ENCODE data around the gene ZNF286A. TPM values are rescaled to one million over a fixed set of nuclear protein-coding genes. Genes with fewer than 3 reads are reported as not detected.
A peak's percentile ranks its signal among the peaks of the same experiment; 100 is the strongest.
"Not testable (repeated sequence)": the region's sequence is repeated elsewhere in the genome, so short reads cannot be mapped to it uniquely, and the experiment has no call there.

Gene ZNF286A
- total RNA-seq, 6 donors from 2014 or later = 10.0 to 23.5 (median 14.7) TPM

DNA sequence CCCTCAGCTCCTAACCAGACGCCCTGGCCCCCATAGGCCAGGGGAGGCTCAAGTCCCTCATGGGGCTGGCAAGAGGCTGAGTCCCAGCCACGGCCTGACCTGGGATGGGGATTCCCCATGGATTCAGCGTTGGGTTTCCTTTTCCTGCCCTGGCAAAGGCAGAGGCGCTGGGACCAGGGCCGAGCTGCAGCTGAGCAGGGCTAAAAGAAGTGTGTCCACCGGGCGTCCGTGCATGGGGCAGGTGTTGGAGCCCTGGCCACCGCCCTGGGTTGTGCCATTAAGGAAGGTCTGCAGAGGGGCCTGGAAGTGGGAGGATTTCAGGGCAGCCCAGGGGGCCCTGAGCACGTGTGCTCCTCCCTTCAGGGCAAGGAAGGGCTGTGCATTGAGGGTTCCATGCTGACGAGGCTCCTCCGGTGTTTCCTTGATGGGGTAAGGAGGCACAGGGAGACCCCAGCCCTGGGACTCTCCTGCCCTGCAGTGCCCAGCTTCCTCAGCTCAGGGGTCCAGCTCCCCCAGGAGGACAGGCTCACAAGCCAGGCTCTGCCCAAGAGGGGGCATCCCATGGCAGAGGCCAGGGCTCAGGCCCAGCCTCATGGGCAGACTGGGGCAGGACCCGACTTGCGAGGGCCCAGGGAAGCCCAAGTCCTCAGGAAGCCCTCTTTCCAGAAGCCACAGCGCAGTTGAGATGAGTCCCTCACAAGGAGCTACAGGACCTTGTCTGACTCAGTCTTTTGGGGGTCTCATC is 42.7 kb downstream of the ZNF286A start:
- peak in 1 of 2 donors; percentile 11 for ATAC-seq (ENCODE audit: low FRiP score in 2 of 2)
- 80 to 84% methylated on average over 2 to 11 of the region's 15 CpGs for WGBS, 2 donors
- Histone ChIP-seq H3K4me1 (peaks cover 0 to 6% (median 0%) of the 10 kb centered on the region in 4 donors), H3K27ac (no peak overlapping the region), H3K9me3 (no peaks in the 10 kb centered on the region), H3K36me3 (no peaks in the 10 kb centered on the region), H3K27me3 (no peaks in the 10 kb centered on the region), H3K4me3 (no peak overlapping the region)
- TF ChIP-seq POLR2AphosphoS5 (IDR thresholded peaks at IDR 0.05) (no peak), EP300 (IDR thresholded peaks at IDR 0.05) (no peak), CTCF (IDR thresholded peaks at IDR 0.05) (no peak), POLR2A (IDR thresholded peaks at IDR 0.05) (no peak)
- peak in 1 of 2 donors; percentile 51 for DNase-seq

- TF ChIP-seq CTCF (IDR thresholded peaks at IDR 0.05) = no peak
- TF ChIP-seq POLR2A (IDR thresholded peaks at IDR 0.05) = no peak
- TF ChIP-seq EP300 (IDR thresholded peaks at IDR 0.05) = no peak
- no peak for TF ChIP-seq POLR2AphosphoS5 (IDR thresholded peaks at IDR 0.05)
- Histone ChIP-seq H3K4me1 (peaks cover 0 to 6% (median 0%) of the 10 kb centered on the region in 4 donors), H3K9me3 (no peaks in the 10 kb centered on the region), H3K4me3 (no peak overlapping the region), H3K36me3 (no peaks in the 10 kb centered on the region), H3K27ac (no peak overlapping the region), H3K27me3 (no peaks in the 10 kb centered on the region)
- peak in 1 of 2 donors; percentile 9 for DNase-seq
- ATAC-seq (ENCODE audit: low FRiP score in 2 of 2) = no peak
- 94% methylated on average over 7 of the region's 7 CpGs; no CpG with 5 or more reads in 1 of the 2 donors for WGBS, 2 donors
Measured at GRCh38 chr17:15742921-15743320, 43.4 kb downstream of the ZNF286A start.

DNA sequence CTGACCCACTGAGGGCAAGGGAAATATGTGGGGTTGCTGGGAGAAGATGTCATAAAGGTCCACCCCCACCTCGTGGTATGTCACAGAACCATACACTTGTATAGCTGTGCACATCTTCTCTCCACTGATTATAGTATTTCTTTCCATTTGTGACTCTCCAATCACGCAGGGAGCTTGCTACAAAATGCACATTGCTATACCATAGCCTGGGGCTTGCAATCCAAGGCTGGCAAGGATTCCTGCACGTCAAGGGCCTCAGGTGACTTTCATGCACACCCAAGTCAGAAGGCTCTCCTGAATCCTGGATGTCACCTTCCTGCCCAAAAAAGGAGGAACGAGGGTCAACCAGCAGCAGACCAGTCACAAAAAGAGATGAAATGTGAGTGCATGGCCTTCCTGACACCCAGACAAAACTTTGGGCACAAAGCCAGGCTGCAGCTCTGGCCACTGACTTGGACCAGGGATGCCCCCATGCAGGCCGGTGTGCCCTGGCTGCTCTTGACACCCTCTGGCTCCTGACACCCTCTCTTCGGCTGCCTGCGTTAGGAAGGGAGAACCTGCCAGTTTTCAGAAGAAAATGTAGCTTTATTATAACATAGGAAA is 44.6 kb downstream of the ZNF286A start:
- H3K4me1 ChIP-seq = peaks cover 0 to 6% (median 0%) of the 10 kb centered on the region in 4 donors
- H3K36me3 ChIP-seq = no peaks in the 10 kb centered on the region
- no peaks in the 10 kb centered on the region for H3K27me3 ChIP-seq
- ATAC-seq (ENCODE audit: low FRiP score in 2 of 2) = no peak
- TF ChIP-seq CTCF (IDR thresholded peaks at IDR 0.05) (no peak), POLR2A (IDR thresholded peaks at IDR 0.05) (no peak), EP300 (IDR thresholded peaks at IDR 0.05) (no peak), POLR2AphosphoS5 (IDR thresholded peaks at IDR 0.05) (no peak)
- 68 to 74% methylated on average over 7 of the region's 7 CpGs for whole genome bisulfite sequencing, 2 donors
- no peak overlapping the region for H3K27ac ChIP-seq
- no peak for DNase-seq
- no peaks in the 10 kb centered on the region for H3K9me3 ChIP-seq
- no peak overlapping the region for H3K4me3 ChIP-seq

- no peaks in the 10 kb centered on the region for H3K36me3 ChIP-seq
- H3K4me3 ChIP-seq = no peak overlapping the region
- H3K27me3 ChIP-seq = no peaks in the 10 kb centered on the region
- peak in 1 of 2 donors; percentile 54 for DNase-seq
- H3K9me3 ChIP-seq = no peaks in the 10 kb centered on the region
- WGBS, 2 donors = 45 to 75% methylated on average over 2 of the region's 2 CpGs
- H3K27ac ChIP-seq = no peak overlapping the region
- peaks cover 0 to 6% (median 0%) of the 10 kb centered on the region in 4 donors for H3K4me1 ChIP-seq
- TF ChIP-seq POLR2AphosphoS5 (IDR thresholded peaks at IDR 0.05) (no peak), EP300 (IDR thresholded peaks at IDR 0.05) (no peak), CTCF (IDR thresholded peaks at IDR 0.05) (no peak), POLR2A (IDR thresholded peaks at IDR 0.05) (no peak)
- ATAC-seq (ENCODE audit: low FRiP score in 2 of 2) = no peak
Measured at GRCh38 chr17:15744885-15745284, 45.3 kb downstream of the ZNF286A start.

DNA sequence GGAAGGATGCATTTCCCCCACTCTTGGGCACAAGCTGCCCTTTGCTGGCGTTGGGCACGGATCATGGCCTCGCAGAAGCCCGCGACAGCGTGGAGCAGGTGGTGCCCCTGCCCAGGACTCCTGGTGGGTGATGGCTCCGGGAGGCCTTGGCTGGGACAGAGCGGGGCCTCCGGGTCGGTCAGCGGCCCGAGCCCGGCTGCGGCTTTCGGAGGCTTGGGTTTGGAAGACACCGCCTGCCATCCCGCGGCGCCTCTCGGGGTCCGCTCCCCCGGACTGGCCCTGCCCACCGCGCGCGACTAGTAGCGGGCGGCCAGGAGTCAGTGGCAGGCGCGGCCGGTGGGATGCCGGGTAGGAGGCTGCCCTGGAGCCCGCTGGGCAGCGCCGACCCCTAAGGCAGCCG is 49.9 kb downstream of the ZNF286A start:
- WGBS, 2 donors = 30% methylated on average over 2 of the region's 36 CpGs; no CpG with 5 or more reads in 1 of the 2 donors
- not testable (repeated sequence) for H3K4me3 ChIP-seq; H3K36me3 ChIP-seq; H3K4me1 ChIP-seq; ATAC-seq (ENCODE audit: low FRiP score in 2 of 2); H3K27ac ChIP-seq; H3K27me3 ChIP-seq; H3K9me3 ChIP-seq
- peak in 1 of 2 donors; percentile 79 for DNase-seq

DNA sequence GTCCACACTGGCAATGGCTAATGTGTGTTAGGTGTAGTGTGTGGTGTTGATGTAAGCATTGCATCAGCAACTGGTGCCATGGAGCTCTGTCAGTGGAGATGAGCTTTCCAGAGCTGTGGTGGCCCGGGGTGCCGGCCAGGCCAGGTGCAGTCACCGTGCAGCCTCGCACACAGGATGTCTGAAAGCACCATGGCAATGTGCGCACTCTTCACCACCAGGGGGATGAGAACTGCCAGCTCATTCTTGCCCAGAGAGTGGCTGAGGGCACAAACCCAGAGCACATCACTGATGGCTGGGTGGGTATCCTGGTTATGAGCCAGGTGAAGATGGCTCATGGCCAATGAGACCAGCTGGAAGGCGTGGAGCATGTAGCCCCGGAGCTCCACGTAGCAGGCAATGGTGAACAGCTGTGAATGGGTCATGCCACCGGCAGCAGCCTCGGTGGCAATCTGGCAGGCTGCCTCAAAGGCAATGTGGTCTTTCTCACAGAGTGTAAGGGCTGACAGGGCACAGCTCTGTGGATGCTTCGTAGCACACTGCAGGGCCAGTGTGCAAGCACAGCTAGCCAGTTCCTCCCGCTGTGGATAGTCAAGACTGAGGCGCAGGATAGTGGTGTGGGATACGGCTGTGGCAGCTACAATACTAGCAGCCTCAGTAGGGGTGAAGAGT is 69.4 kb downstream of the ZNF286A start:
- not testable (repeated sequence) for H3K27me3 ChIP-seq, H3K4me3 ChIP-seq, DNase-seq, H3K4me1 ChIP-seq, H3K27ac ChIP-seq, H3K36me3 ChIP-seq, H3K9me3 ChIP-seq
- ATAC-seq (ENCODE audit: low FRiP score in 2 of 2) = peak in 1 of 2 donors; percentile 35
- WGBS, 2 donors = 90 to 94% methylated on average over 4 of the region's 14 CpGs

Data from upper lobe of left lung (tissue), 6 donors.